Left ventricle myocardium inferior (tissue), 1 donor: ENCODE data around the gene COL8A1. TPM values are rescaled to one million over a fixed set of nuclear protein-coding genes. Genes with fewer than 3 reads are reported as not detected.

ENCODE experiments used
- DNase-seq: peaks from one replicate; pipeline ENCODE4 v3.0.0-alpha.2; 2020
- H3K27ac ChIP-seq: fragments of 200-600 bp; replicated peaks from 2 replicates; pipeline ENCODE4 v1.8.0; 2021
- H3K27me3 ChIP-seq: fragments of 200-600 bp; 2 replicates; pipeline ENCODE4 v1.8.0; 2021; ENCODE audit warnings: low read depth
- H3K36me3 ChIP-seq: fragments of 200-600 bp; 2 replicates; pipeline ENCODE4 v1.8.0; 2021
- H3K4me1 ChIP-seq: fragments of 200-600 bp; 2 replicates; pipeline ENCODE4 v1.8.0; 2021
- H3K4me3 ChIP-seq: fragments of 200-600 bp; 2 replicates; pipeline ENCODE4 v1.8.0; 2021; ENCODE audit warnings: mild to moderate bottlenecking, moderate library complexity
- H3K9me3 ChIP-seq: fragments of 200-600 bp; replicated peaks from 2 replicates; pipeline ENCODE4 v1.8.0; 2021
- intact Hi-C: fragments of 100-400 bp; cut with micrococcal nuclease; formaldehyde crosslinking; loops from one replicate; pipeline ENCODE4 v1.11.0; 2022
- total RNA-seq: library from RNA; stranded (reverse); fragmentation: NEBNext Ultra II Directional; extraction: Animal tissue kit (Norgen Biotek cat#: 25700); gene quantifications from one replicate; pipeline ENCODE4 v1.2.1, GENCODE V29; 2021
- TF ChIP-seq, protein P1 (sequence below): fragments of 200-600 bp; IDR thresholded peaks from 2 replicates; pipeline ENCODE4 v1.8.0; 2021; ENCODE audit warnings: antibody characterized with exemption, mild to moderate bottlenecking, borderline replicate concordance
- donor health status: DM: no; HTN: yes; CAD: no; lungs with severe emphysema.

Gene COL8A1
- total RNA-seq, 1 donor from 2014 or later, result 16.4 TPM

DNA sequence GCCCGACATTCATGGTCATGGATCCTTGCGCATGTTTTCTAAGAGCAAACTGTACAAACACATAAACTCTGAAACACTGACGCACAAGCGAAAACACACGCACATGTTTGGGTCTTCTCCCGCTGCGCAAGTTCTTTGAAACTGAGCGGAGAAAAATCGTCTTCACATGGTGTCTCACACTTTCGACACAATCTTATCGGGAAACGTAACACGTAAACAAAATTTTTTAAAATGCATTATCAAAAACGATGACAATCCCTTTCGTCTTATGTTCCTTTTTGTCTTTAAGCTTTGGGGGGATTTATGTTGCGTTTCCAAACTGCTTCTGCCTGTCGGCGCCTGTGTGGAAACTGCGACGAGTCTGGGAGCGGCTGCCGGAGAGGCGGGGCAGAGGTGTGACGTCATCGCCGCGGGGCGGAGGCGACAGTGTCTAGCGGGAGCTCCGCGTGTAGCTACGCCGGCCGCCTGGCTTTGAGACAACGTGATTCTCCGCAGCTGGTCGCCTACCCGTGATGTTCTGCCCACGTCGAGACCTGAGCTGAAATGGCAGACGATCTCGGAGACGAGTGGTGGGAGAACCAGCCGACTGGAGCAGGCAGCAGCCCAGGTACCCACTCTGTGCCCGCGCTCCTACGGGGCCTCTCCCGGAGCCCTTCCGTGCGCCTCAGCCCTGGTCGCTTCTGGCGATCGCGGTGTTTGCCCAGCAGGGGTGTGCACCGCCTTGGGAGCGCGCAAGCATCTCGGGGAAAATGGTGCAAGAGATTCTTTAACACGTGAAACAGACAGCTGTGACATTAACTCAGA is 179.2 kb downstream of the COL8A1 start, which contains the start of gene CMSS1:
Gene CMSS1 (plus strand): TSS at position 426 of the 804 bp plus-strand sequence.
- H3K9me3 ChIP-seq, result no peaks in the 10 kb centered on the region
- H3K27me3 ChIP-seq, result no peaks in the 10 kb centered on the region
- intact Hi-C loops, result no loop called here
- peaks cover 23% of the 10 kb centered on the region for H3K4me1 ChIP-seq
- peak within 1 kb of the TSS; percentile 80 for H3K4me3 ChIP-seq
- peak; percentile 96 for DNase-seq
- TF ChIP-seq, protein P1, sequence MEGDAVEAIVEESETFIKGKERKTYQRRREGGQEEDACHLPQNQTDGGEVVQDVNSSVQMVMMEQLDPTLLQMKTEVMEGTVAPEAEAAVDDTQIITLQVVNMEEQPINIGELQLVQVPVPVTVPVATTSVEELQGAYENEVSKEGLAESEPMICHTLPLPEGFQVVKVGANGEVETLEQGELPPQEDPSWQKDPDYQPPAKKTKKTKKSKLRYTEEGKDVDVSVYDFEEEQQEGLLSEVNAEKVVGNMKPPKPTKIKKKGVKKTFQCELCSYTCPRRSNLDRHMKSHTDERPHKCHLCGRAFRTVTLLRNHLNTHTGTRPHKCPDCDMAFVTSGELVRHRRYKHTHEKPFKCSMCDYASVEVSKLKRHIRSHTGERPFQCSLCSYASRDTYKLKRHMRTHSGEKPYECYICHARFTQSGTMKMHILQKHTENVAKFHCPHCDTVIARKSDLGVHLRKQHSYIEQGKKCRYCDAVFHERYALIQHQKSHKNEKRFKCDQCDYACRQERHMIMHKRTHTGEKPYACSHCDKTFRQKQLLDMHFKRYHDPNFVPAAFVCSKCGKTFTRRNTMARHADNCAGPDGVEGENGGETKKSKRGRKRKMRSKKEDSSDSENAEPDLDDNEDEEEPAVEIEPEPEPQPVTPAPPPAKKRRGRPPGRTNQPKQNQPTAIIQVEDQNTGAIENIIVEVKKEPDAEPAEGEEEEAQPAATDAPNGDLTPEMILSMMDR, result peak; percentile 40
- H3K36me3 ChIP-seq, result no peaks in the 10 kb centered on the region
- peak within 1 kb of the TSS; percentile 84 for H3K27ac ChIP-seq

DNA sequence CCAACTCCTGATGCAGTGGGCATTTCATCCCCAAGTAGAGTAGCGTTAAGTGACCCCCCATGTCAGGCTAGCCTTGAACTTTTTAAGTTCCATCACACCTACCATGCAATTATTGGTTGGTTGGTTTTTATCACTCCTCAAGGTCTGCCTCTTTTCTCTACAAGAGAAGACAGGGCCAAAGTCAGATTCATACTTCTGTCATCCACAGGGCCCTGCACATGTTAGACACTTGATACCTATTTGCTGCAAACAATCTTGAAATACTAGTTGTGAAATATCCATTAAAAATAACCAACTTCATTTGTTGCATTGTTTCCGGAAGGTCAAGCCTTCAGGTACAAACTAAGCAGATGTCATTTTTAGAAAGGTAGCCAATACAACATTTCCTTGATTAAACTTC is 180.4 kb downstream of the COL8A1 start:
- H3K4me3 ChIP-seq, result peak overlapping the region; percentile 80
- no peak overlapping the region for H3K27ac ChIP-seq
- H3K9me3 ChIP-seq, result no peaks in the 10 kb centered on the region
- intact Hi-C loops, result no loop called here
- H3K36me3 ChIP-seq, result no peaks in the 10 kb centered on the region
- TF ChIP-seq, protein P1, result no peak
- peaks cover 23% of the 10 kb centered on the region for H3K4me1 ChIP-seq
- DNase-seq, result no peak
- no peaks in the 10 kb centered on the region for H3K27me3 ChIP-seq

DNA sequence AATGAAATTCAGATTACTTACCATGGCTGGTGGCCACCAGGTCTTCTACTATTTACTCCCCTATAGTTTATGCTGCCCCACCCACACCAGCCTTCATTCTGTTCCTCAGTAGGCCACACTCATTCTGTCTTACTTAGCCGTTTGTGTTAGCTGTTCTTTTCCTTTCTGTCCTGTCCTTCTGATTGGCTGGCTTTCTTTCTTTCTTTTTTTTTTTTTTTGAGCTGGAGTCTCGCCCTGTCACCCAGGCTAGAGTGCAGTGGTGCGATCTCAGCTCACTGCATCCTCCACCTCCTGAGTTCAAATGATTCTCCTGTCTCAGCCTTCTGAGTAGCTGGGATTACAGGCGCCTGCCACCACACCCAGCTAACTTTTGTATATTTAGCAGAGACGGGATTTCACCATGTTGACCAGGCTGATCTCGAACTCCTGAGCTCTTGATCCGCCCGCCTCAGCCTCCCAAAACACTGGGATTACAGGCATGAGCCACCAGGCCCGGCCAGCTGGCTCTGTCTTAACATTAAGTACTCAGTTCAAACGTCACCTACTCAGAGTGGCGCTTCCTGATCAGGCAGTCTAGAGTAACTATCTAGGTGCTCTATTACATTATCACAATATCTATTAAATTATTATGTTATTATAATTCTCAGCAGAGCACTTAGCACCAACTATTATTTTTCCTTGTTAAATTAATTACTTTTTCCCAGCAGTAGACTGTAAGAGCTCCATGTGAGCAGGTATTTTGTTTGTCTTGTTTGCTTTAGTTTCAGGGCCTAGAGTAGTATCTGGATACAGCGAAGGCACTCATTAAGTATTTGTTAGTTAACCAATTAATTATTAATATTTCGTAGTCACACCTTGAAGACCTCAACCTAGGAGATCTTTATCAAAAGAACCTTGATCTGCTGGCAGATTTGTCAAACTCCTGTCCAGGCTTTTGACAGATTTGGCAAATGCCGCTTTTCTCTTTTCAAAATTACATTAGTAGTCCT is 185.6 kb downstream of the COL8A1 start:
- H3K9me3 ChIP-seq, result no peaks in the 10 kb centered on the region
- TF ChIP-seq, protein P1, result no peak
- H3K27ac ChIP-seq, result no peak overlapping the region
- no peak for DNase-seq
- intact Hi-C loops, result no loop called here
- peaks cover under 1% of the 10 kb centered on the region for H3K4me1 ChIP-seq
- H3K4me3 ChIP-seq, result no peak overlapping the region
- H3K27me3 ChIP-seq, result no peaks in the 10 kb centered on the region
- H3K36me3 ChIP-seq, result peaks cover under 1% of the 10 kb centered on the region

DNA sequence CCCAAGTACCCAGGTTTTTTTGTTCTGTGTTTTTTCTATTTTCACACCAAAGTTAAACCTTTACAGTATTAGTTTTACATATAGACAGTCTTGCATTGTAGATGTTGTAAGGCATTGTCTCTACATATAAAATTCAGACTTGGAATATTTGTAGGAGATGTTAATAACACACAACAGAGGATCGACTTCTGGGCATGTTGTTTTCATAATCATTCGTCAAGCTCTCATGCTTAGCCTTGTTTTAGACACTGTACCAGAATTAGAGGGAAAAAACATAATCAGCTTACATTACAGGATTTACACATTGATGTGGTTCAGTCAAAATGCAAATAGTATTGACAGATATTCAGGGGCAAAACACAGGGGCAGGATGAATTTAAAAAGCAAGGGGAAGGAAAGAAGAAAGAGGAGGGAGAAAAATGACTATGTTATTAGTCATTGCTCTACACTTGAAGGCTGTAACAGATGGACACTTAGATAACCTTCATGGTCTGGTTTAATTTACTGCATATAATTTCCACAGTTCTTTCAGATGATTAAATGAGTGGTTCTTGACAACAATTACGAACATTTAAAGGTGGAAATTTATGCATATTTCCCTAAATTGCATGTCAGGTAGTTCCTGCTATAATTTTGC is 186.7 kb downstream of the COL8A1 start:
- DNase-seq, result no peak
- TF ChIP-seq, protein P1, result no peak
- H3K27me3 ChIP-seq, result no peaks in the 10 kb centered on the region
- no peak overlapping the region for H3K27ac ChIP-seq
- peaks cover 8% of the 10 kb centered on the region for H3K36me3 ChIP-seq
- H3K4me3 ChIP-seq, result no peak overlapping the region
- H3K4me1 ChIP-seq, result no peaks in the 10 kb centered on the region
- no peaks in the 10 kb centered on the region for H3K9me3 ChIP-seq
- intact Hi-C loops, result no loop called here

DNA sequence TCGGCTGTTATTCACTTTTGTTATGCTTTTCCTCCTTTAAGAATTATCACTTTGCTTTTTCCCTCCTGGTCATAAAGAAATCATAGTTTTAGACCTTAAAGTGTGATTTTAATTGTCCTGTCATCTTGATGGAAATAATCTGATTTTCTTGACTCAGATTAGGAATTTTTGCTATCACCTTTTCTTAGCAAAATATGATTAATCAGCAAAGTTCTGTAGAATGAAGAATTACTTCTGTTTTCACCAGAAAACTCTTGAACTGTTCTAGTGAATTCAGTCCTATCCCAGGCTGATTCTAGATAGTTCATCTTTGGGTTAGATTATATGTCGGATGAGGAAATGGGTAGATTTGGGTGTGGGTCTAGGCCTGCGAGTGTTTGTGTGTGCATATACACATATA is 191.4 kb downstream of the COL8A1 start:
- TF ChIP-seq, protein P1, result no peak
- no peak overlapping the region for H3K27ac ChIP-seq
- no peak overlapping the region for H3K4me3 ChIP-seq
- peaks cover 8% of the 10 kb centered on the region for H3K36me3 ChIP-seq
- no peaks in the 10 kb centered on the region for H3K9me3 ChIP-seq
- peaks cover 17% of the 10 kb centered on the region for H3K4me1 ChIP-seq
- no peaks in the 10 kb centered on the region for H3K27me3 ChIP-seq
- no peak for DNase-seq
- intact Hi-C loops, result loop anchor here (10.0 kb wide), 1 partner anchor 755 kb away; no protein-coding TSS in a partner anchor
